ENCODE measurements around the gene TTC9B.
A peak's percentile ranks its signal among the peaks of the same experiment; 100 is the strongest.

The TTC9B gene

GRCh38 chr19:40228863-40229262 is 10.7 kb upstream of the TTC9B start:
- no peak for DNase-seq
- Histone ChIP-seq H3K36me3 (ENCODE audit: control insufficient read depth in 4 of 4, insufficient read depth in 4 of 4, low read length in 3 of 4) (peaks cover 0 to 15% (median 6%) of the 10 kb centered on the region in 4 experiments), H3K4me3 (ENCODE audit: control insufficient read depth in 1 of 7, extremely low read depth in 1 of 7, insufficient read depth in 4 of 7, low read depth in 2 of 7, low read length in 6 of 7) (no peak overlapping the region), H3K27me3 (replicated peaks in 2 of 5; ENCODE audit: control insufficient read depth in 4 of 5, insufficient read depth in 5 of 5, low read length in 4 of 5) (peaks cover 0 to 49% (median 28%) of the 10 kb centered on the region in 5 experiments), H3K9me3 (ENCODE audit: control extremely low read depth in 1 of 5, control insufficient read depth in 4 of 5, insufficient read depth in 2 of 5, low read depth in 1 of 5, low read length in 4 of 5) (no peaks in the 10 kb centered on the region), H3K4me1 (ENCODE audit: control extremely low read depth in 1 of 4, control insufficient read depth in 4 of 4, insufficient read depth in 4 of 4, low read length in 3 of 4) (peaks cover 0 to 12% (median 5%) of the 10 kb centered on the region in 4 experiments), H3K27ac (ENCODE audit: insufficient read depth in 1 of 2, low read depth in 1 of 2, low read length in 2 of 2, poor library complexity in 1 of 2, severe bottlenecking in 2 of 2) (no peak overlapping the region)
- WGBS (ENCODE audit: insufficient coverage) = 98% methylated on average over 5 of the region's 5 CpGs
- ChIA-PET CTCF (interaction anchor here (0.7 to 2.2 kb wide), 4 partner anchors 21 to 318 kb away, joined by 3 to 9 read pairs (median 4); no protein-coding TSS in a partner anchor), POLR2A (no interaction called here)

DNA sequence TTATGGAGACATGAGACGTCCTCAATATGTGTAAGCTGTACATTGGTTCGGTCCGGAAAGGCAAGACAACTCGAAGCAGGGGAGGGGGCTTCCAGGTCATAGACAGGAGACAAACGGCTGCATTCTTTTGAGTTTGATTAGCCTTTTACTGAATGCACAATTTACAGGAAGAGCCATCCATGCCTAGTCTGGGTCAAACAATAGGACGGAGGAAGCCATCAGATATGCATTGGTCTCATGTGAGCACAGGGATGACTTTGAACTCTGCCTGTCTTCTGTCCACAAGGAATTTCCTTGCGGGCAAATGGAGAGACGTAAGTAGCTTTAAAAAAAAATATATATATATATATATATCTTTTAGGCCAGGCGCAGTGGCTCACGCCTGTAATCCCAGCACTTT is 10.2 kb upstream of the TTC9B start:
- ChIA-PET POLR2A (no interaction called here), CTCF (interaction anchor here (2.2 kb wide), 1 partner anchor 89 kb away, joined by 9 read pairs; no protein-coding TSS in a partner anchor)
- no peaks in the 10 kb centered on the region for H3K9me3 ChIP-seq (ENCODE audit: control extremely low read depth in 1 of 5, control insufficient read depth in 4 of 5, insufficient read depth in 2 of 5, low read depth in 1 of 5, low read length in 4 of 5)
- peaks cover 0 to 14% (median 7%) of the 10 kb centered on the region in 4 experiments for H3K4me1 ChIP-seq (ENCODE audit: control extremely low read depth in 1 of 4, control insufficient read depth in 4 of 4, insufficient read depth in 4 of 4, low read length in 3 of 4)
- H3K27me3 ChIP-seq (replicated peaks in 2 of 5; ENCODE audit: control insufficient read depth in 4 of 5, insufficient read depth in 5 of 5, low read length in 4 of 5) = peaks cover 0 to 54% (median 28%) of the 10 kb centered on the region in 5 experiments
- H3K27ac ChIP-seq (ENCODE audit: insufficient read depth in 1 of 2, low read depth in 1 of 2, low read length in 2 of 2, poor library complexity in 1 of 2, severe bottlenecking in 2 of 2) = no peak overlapping the region
- 64% methylated on average over 6 of the region's 10 CpGs for WGBS (ENCODE audit: insufficient coverage)
- peaks cover 0 to 10% (median 4%) of the 10 kb centered on the region in 4 experiments for H3K36me3 ChIP-seq (ENCODE audit: control insufficient read depth in 4 of 4, insufficient read depth in 4 of 4, low read length in 3 of 4)
- H3K4me3 ChIP-seq (ENCODE audit: control insufficient read depth in 1 of 7, extremely low read depth in 1 of 7, insufficient read depth in 4 of 7, low read depth in 2 of 7, low read length in 6 of 7) = no peak overlapping the region
- DNase-seq = no peak

- POLR2A ChIA-PET = no interaction called here
- CTCF ChIA-PET = interaction anchor here (0.5 to 1.3 kb wide), 2 partner anchors 9 to 333 kb away, joined by 3 to 7 read pairs; no protein-coding TSS in a partner anchor
- DNase-seq = no peak
- Histone ChIP-seq H3K27ac (ENCODE audit: insufficient read depth in 1 of 2, low read depth in 1 of 2, low read length in 2 of 2, poor library complexity in 1 of 2, severe bottlenecking in 2 of 2) (no peak overlapping the region), H3K9me3 (ENCODE audit: control extremely low read depth in 1 of 5, control insufficient read depth in 4 of 5, insufficient read depth in 2 of 5, low read depth in 1 of 5, low read length in 4 of 5) (peaks cover 0 to 6% (median 0%) of the 10 kb centered on the region in 5 experiments), H3K27me3 (replicated peaks in 2 of 5; ENCODE audit: control insufficient read depth in 4 of 5, insufficient read depth in 5 of 5, low read length in 4 of 5) (peaks cover 0 to 72% (median 30%) of the 10 kb centered on the region in 5 experiments), H3K36me3 (ENCODE audit: control insufficient read depth in 4 of 4, insufficient read depth in 4 of 4, low read length in 3 of 4) (no peaks in the 10 kb centered on the region), H3K4me3 (ENCODE audit: control insufficient read depth in 1 of 7, extremely low read depth in 1 of 7, insufficient read depth in 4 of 7, low read depth in 2 of 7, low read length in 6 of 7) (peak overlapping the region in 2 of 7 experiments; percentile 42 to 48), H3K4me1 (ENCODE audit: control extremely low read depth in 1 of 4, control insufficient read depth in 4 of 4, insufficient read depth in 4 of 4, low read length in 3 of 4) (peaks cover 0 to 17% (median 9%) of the 10 kb centered on the region in 4 experiments)
- 23% methylated on average over 17 of the region's 21 CpGs for WGBS (ENCODE audit: insufficient coverage)
These were observed 7.5 kb upstream of the TTC9B start for GRCh38 chr19:40225440-40226305.

DNA sequence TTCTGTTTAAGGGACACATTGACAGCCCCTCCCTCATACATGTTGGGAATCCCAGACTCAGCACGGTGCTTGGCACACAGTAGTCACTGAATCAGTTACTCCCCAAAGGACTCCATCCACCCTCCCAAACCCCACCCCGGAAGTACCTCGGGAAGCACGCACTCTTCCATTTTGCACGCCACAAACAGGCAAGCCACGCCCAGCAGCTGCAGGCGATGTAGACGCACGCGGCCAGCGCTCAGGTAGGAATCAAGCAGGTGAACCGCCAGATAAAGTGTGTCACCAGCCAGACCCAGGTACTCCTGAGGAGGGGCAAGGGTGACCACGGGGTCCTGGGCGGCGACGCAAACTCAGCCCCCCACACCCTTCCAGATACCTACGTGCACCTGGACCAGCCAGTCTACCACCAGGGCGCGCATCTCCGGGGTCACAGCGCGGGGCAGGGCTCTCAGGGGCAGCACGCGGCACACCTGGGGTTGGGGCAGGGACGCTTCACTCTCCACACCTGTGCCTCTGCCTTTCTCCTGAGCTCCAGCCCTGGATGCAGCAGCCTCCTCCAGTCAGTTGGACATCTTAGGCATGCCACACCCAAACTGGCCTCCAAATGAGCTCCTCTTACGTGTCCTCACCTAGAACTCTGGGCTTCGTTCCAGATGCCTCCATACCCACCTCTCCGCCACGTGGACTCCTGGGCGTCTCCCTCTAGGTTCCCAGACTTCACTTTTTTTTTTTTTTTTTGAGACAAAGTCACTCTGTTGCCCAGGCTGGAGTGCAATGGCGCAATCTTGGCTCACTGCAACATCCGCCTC is 6.4 kb upstream of the TTC9B start:
- ChIA-PET CTCF (interaction anchor here (1.3 kb wide), 1 partner anchor 10 kb away, joined by 7 read pairs; no protein-coding TSS in a partner anchor), POLR2A (no interaction called here)

GRCh38 chr19:40223135-40223822 is 5.1 kb upstream of the TTC9B start:
- Histone ChIP-seq H3K4me3 (ENCODE audit: control insufficient read depth in 1 of 7, extremely low read depth in 1 of 7, insufficient read depth in 4 of 7, low read depth in 2 of 7, low read length in 6 of 7) (peak overlapping the region in 1 of 7 experiments; percentile 28), H3K27me3 (replicated peaks in 2 of 5; ENCODE audit: control insufficient read depth in 4 of 5, insufficient read depth in 5 of 5, low read length in 4 of 5) (peaks cover 4 to 91% (median 39%) of the 10 kb centered on the region in 5 experiments), H3K27ac (ENCODE audit: insufficient read depth in 1 of 2, low read depth in 1 of 2, low read length in 2 of 2, poor library complexity in 1 of 2, severe bottlenecking in 2 of 2) (no peak overlapping the region), H3K4me1 (ENCODE audit: control extremely low read depth in 1 of 4, control insufficient read depth in 4 of 4, insufficient read depth in 4 of 4, low read length in 3 of 4) (peaks cover 0 to 17% (median 9%) of the 10 kb centered on the region in 4 experiments), H3K9me3 (ENCODE audit: control extremely low read depth in 1 of 5, control insufficient read depth in 4 of 5, insufficient read depth in 2 of 5, low read depth in 1 of 5, low read length in 4 of 5) (peaks cover 0 to 6% (median 0%) of the 10 kb centered on the region in 5 experiments), H3K36me3 (ENCODE audit: control insufficient read depth in 4 of 4, insufficient read depth in 4 of 4, low read length in 3 of 4) (no peaks in the 10 kb centered on the region)
- 31% methylated on average over 38 of the region's 48 CpGs for WGBS (ENCODE audit: insufficient coverage)
- peak in 2 of 3 donors; percentile 24 to 25 for DNase-seq
- ChIA-PET CTCF (interaction anchor here (1.2 kb wide), 1 partner anchor 84 kb away, joined by 3 read pairs; no protein-coding TSS in a partner anchor), POLR2A (no interaction called here)

More for the DNA sequence above, 6.4 kb upstream of the TTC9B start:
- no peaks in the 10 kb centered on the region for H3K36me3 ChIP-seq (ENCODE audit: control insufficient read depth in 4 of 4, insufficient read depth in 4 of 4, low read length in 3 of 4)
- 89% methylated on average over 24 of the region's 32 CpGs for WGBS (ENCODE audit: insufficient coverage)
- H3K4me3 ChIP-seq (ENCODE audit: control insufficient read depth in 1 of 7, extremely low read depth in 1 of 7, insufficient read depth in 4 of 7, low read depth in 2 of 7, low read length in 6 of 7) = no peak overlapping the region
- H3K27me3 ChIP-seq (replicated peaks in 2 of 5; ENCODE audit: control insufficient read depth in 4 of 5, insufficient read depth in 5 of 5, low read length in 4 of 5) = peaks cover 3 to 80% (median 36%) of the 10 kb centered on the region in 5 experiments
- H3K27ac ChIP-seq (ENCODE audit: insufficient read depth in 1 of 2, low read depth in 1 of 2, low read length in 2 of 2, poor library complexity in 1 of 2, severe bottlenecking in 2 of 2) = no peak overlapping the region
- no peak for DNase-seq
- H3K9me3 ChIP-seq (ENCODE audit: control extremely low read depth in 1 of 5, control insufficient read depth in 4 of 5, insufficient read depth in 2 of 5, low read depth in 1 of 5, low read length in 4 of 5) = peaks cover 0 to 6% (median 0%) of the 10 kb centered on the region in 5 experiments
- peaks cover 0 to 17% (median 9%) of the 10 kb centered on the region in 4 experiments for H3K4me1 ChIP-seq (ENCODE audit: control extremely low read depth in 1 of 4, control insufficient read depth in 4 of 4, insufficient read depth in 4 of 4, low read length in 3 of 4)

DNA sequence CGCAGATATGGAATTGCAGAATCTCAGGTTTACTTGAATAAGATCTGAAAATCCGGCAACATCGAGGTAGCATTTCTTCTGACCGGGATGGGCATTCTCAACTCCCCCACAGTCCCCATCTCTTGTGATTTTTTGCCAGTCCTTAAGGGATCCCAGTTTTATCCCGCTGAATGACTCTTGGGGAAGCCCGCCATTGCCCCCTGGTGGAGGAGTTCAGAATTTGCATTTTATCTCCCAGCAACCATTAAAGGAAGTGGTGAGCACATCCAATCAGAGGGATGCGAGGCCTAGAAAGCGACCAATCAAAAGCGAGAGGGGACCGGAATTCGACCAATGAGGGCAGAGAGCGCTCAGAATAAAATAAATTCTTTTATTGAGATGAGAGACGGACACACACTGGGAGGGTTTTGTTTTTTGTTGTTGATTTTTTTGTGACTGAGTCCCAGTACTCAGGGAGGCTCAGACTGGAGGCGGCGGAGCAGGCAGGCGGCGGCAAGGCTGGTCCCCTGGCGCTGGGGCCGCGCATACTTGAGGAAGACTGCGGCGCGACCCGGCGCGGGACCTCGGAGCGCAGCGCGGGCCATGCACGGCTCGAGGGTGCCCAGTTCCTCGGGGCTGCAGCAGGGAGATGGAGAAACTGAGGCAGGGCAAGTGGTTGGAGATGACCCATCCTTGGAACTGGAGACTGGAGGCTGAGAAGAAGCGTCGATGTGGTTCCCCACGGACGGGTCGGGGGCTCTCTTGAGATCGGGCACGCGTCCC is 3.9 kb upstream of the TTC9B start:
- no peaks in the 10 kb centered on the region for H3K36me3 ChIP-seq (ENCODE audit: control insufficient read depth in 4 of 4, insufficient read depth in 4 of 4, low read length in 3 of 4)
- POLR2A ChIA-PET = no interaction called here
- H3K9me3 ChIP-seq (ENCODE audit: control extremely low read depth in 1 of 5, control insufficient read depth in 4 of 5, insufficient read depth in 2 of 5, low read depth in 1 of 5, low read length in 4 of 5) = peaks cover 0 to 6% (median 0%) of the 10 kb centered on the region in 5 experiments
- CTCF ChIA-PET = no interaction called here
- 61% methylated on average over 38 of the region's 41 CpGs for WGBS (ENCODE audit: insufficient coverage)
- H3K4me1 ChIP-seq (ENCODE audit: control extremely low read depth in 1 of 4, control insufficient read depth in 4 of 4, insufficient read depth in 4 of 4, low read length in 3 of 4) = peaks cover 0 to 23% (median 9%) of the 10 kb centered on the region in 4 experiments
- DNase-seq = peak; percentile 90 to 95 (median 93)
- no peak overlapping the region for H3K27ac ChIP-seq (ENCODE audit: insufficient read depth in 1 of 2, low read depth in 1 of 2, low read length in 2 of 2, poor library complexity in 1 of 2, severe bottlenecking in 2 of 2)
- no peak overlapping the region for H3K4me3 ChIP-seq (ENCODE audit: control insufficient read depth in 1 of 7, extremely low read depth in 1 of 7, insufficient read depth in 4 of 7, low read depth in 2 of 7, low read length in 6 of 7)
- H3K27me3 ChIP-seq (replicated peaks in 2 of 5; ENCODE audit: control insufficient read depth in 4 of 5, insufficient read depth in 5 of 5, low read length in 4 of 5) = peaks cover 4 to 91% (median 41%) of the 10 kb centered on the region in 5 experiments
